ENCODE results near the gene TMEM106B. TPM values are rescaled to one million over a fixed set of nuclear protein-coding genes. Genes with fewer than 3 reads are reported as not detected.

TMEM106B gene
- total RNA-seq, 4 donors from 2014 or later = 24.3 to 102 (median 80.8) TPM

- WGBS, 2 donors (ENCODE audit: low coverage in 1 of 2) = 89 to 91% methylated on average over 1 of the region's 1 CpG
- Histone ChIP-seq H3K4me1 (no peaks in the 10 kb centered on the region), H3K9me3 (no peaks in the 10 kb centered on the region), H3K4me3 (no peak overlapping the region), H3K36me3 (no peaks in the 10 kb centered on the region), H3K27me3 (no peaks in the 10 kb centered on the region), H3K27ac (no peak overlapping the region)
- no peak for TF ChIP-seq CTCF (IDR thresholded peaks at IDR 0.05)
- no peak for TF ChIP-seq POLR2AphosphoS5 (IDR thresholded peaks at IDR 0.05)
- no peak for TF ChIP-seq EP300 (IDR thresholded peaks at IDR 0.05; ENCODE audit: low read depth)
- TF ChIP-seq POLR2A (IDR thresholded peaks at IDR 0.05) = no peak
- intact Hi-C loops (cut with DNase I; ENCODE audit: low total_unique reads) = no loop called here
- DNase-seq = no peak
- in situ Hi-C loops (cut with MboI; ENCODE audit: low pct_ligation_motif_present in 1 of 4, low pct_unique_long_range_greater_than_20kb in 1 of 4, low sequenced_read_pairs in 3 of 4) = no loop called here
Measured at GRCh38 chr7:12174931-12175330, 36.2 kb upstream of the TMEM106B start.

- TF ChIP-seq POLR2AphosphoS5 (IDR thresholded peaks at IDR 0.05) = no peak
- TF ChIP-seq CTCF (IDR thresholded peaks at IDR 0.05) = no peak
- TF ChIP-seq EP300 (IDR thresholded peaks at IDR 0.05; ENCODE audit: low read depth) = no peak
- TF ChIP-seq POLR2A (IDR thresholded peaks at IDR 0.05) = no peak
- in situ Hi-C loops (cut with MboI; ENCODE audit: low pct_ligation_motif_present in 1 of 4, low pct_unique_long_range_greater_than_20kb in 1 of 4, low sequenced_read_pairs in 3 of 4) = no loop called here
- intact Hi-C loops (cut with DNase I; ENCODE audit: low total_unique reads) = no loop called here
- no peaks in the 10 kb centered on the region for H3K4me1 ChIP-seq
- H3K36me3 ChIP-seq = no peaks in the 10 kb centered on the region
- H3K27me3 ChIP-seq = no peaks in the 10 kb centered on the region
- no peak overlapping the region for H3K27ac ChIP-seq
- H3K9me3 ChIP-seq = no peaks in the 10 kb centered on the region
- no peak for DNase-seq
- WGBS, 2 donors (ENCODE audit: low coverage in 1 of 2) = 80% methylated on average over 2 of the region's 2 CpGs; no CpG with 5 or more reads in 1 of the 2 donors
- no peak overlapping the region for H3K4me3 ChIP-seq
Measured at GRCh38 chr7:12178317-12178716, 32.8 kb upstream of the TMEM106B start.

GRCh38 chr7:12194426-12194825 lies 16.7 kb upstream of the TMEM106B start:
- in situ Hi-C loops (cut with MboI; ENCODE audit: low pct_ligation_motif_present in 1 of 4, low pct_unique_long_range_greater_than_20kb in 1 of 4, low sequenced_read_pairs in 3 of 4) (no loop called here), intact Hi-C loops (cut with DNase I; ENCODE audit: low total_unique reads) (no loop called here)
- H3K9me3 ChIP-seq = no peaks in the 10 kb centered on the region
- no peaks in the 10 kb centered on the region for H3K27me3 ChIP-seq
- no peak overlapping the region for H3K4me3 ChIP-seq
- H3K36me3 ChIP-seq = no peaks in the 10 kb centered on the region
- TF ChIP-seq EP300 (IDR thresholded peaks at IDR 0.05; ENCODE audit: low read depth) (no peak), POLR2A (IDR thresholded peaks at IDR 0.05) (no peak), CTCF (IDR thresholded peaks at IDR 0.05) (no peak), POLR2AphosphoS5 (IDR thresholded peaks at IDR 0.05) (no peak)
- no peak overlapping the region for H3K27ac ChIP-seq
- no peak for DNase-seq
- no peaks in the 10 kb centered on the region for H3K4me1 ChIP-seq

- TF ChIP-seq POLR2A (IDR thresholded peaks at IDR 0.05) (no peak), CTCF (IDR thresholded peaks at IDR 0.05) (no peak), POLR2AphosphoS5 (IDR thresholded peaks at IDR 0.05) (no peak), EP300 (IDR thresholded peaks at IDR 0.05; ENCODE audit: low read depth) (no peak)
- Histone ChIP-seq H3K4me3 (no peak overlapping the region), H3K27me3 (no peaks in the 10 kb centered on the region), H3K27ac (no peak overlapping the region), H3K9me3 (no peaks in the 10 kb centered on the region), H3K4me1 (no peaks in the 10 kb centered on the region), H3K36me3 (no peaks in the 10 kb centered on the region)
- in situ Hi-C loops (cut with MboI; ENCODE audit: low pct_ligation_motif_present in 1 of 4, low pct_unique_long_range_greater_than_20kb in 1 of 4, low sequenced_read_pairs in 3 of 4) = no loop called here
- intact Hi-C loops (cut with DNase I; ENCODE audit: low total_unique reads) = no loop called here
- DNase-seq = no peak
- 88 to 96% methylated on average over 2 of the region's 2 CpGs for WGBS, 2 donors (ENCODE audit: low coverage in 1 of 2)
Measured at GRCh38 chr7:12196386-12196785, 14.7 kb upstream of the TMEM106B start.
